Prostate gland (tissue), 2 donors: ENCODE data around the gene TNFSF13B.

Experiments
- POLR2A ChIP-seq: fragments of 450-650 bp; IDR thresholded peaks from one replicate; pipeline ENCODE4 v1.6.1; 2016; ENCODE audit warnings: antibody characterized with exemption, mild to moderate bottlenecking
- TF ChIP-seq, protein P1 (sequence below), 4 experiments: fragments of 200-600 bp in 2 of 4; fragments of 450-650 bp in 2 of 4; sonication (generic) in 2 of 4; IDR thresholded peaks; 1 replicate in 3 of 4; 2 replicates in 1 of 4; pipeline ENCODE4 v1.5.1; 2016 to 2019; ENCODE audit warnings: antibody characterized with exemption in 4 of 4, mild to moderate bottlenecking in 2 of 4, moderate library complexity in 2 of 4

DNA sequence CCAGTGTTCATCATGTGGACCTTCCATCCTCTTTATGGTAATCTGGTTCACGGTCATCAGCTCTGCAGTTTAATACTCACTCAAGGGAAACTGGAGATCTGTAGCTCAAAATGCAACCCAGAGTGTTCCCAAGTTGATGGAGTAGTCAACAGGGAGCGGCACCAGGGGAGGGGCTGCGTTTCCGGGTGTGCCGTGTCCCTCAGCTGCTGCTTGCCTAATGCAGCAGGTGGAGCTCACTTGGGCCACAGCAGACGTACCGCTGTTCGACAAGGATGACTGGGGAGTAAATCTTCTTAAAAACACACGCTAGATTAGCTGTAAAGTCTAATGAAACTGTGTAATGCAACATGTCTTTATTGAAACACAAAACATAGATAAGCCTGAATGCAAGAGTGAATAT lies 81.1 kb downstream of the TNFSF13B start:
- no peak for TF ChIP-seq POLR2A
- TF ChIP-seq, protein P1, sequence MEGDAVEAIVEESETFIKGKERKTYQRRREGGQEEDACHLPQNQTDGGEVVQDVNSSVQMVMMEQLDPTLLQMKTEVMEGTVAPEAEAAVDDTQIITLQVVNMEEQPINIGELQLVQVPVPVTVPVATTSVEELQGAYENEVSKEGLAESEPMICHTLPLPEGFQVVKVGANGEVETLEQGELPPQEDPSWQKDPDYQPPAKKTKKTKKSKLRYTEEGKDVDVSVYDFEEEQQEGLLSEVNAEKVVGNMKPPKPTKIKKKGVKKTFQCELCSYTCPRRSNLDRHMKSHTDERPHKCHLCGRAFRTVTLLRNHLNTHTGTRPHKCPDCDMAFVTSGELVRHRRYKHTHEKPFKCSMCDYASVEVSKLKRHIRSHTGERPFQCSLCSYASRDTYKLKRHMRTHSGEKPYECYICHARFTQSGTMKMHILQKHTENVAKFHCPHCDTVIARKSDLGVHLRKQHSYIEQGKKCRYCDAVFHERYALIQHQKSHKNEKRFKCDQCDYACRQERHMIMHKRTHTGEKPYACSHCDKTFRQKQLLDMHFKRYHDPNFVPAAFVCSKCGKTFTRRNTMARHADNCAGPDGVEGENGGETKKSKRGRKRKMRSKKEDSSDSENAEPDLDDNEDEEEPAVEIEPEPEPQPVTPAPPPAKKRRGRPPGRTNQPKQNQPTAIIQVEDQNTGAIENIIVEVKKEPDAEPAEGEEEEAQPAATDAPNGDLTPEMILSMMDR (IDR thresholded peaks at IDR 0.05) = no peak
